ENCODE measurements around the gene NR1I3. TPM values are rescaled to one million over a fixed set of nuclear protein-coding genes. Genes with fewer than 3 reads are reported as not detected.

The NR1I3 gene, protein sequence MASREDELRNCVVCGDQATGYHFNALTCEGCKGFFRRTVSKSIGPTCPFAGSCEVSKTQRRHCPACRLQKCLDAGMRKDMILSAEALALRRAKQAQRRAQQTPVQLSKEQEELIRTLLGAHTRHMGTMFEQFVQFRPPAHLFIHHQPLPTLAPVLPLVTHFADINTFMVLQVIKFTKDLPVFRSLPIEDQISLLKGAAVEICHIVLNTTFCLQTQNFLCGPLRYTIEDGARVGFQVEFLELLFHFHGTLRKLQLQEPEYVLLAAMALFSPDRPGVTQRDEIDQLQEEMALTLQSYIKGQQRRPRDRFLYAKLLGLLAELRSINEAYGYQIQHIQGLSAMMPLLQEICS
- not detected in 2 replicates for total RNA-seq

DNA sequence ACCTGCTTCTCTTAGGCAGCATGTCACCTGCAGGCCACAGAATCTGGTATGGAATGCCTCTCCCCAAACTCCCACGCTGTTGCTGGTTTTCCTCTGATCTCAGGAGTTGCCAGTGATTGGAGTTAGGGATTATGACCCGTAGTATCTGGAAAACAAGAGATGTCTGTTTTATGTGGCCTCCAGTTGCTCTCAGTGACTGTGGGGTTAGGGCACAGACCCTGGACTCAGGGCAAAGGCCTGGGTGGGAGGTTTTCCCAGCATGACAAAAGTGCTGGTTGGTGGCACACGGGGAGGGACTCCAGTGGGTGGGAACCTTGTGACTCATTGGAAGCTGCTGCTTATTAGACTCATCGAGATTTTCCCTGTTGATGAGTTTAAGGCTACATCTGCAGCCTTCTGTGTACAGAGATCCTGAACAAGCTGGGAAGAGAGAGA, at the start of gene NR1I3:
Gene NR1I3, minus strand, starts transcription at position 165 of the 435 bp plus-strand sequence. CDS start 1,638 bp downstream, outside the sequence.

DNA sequence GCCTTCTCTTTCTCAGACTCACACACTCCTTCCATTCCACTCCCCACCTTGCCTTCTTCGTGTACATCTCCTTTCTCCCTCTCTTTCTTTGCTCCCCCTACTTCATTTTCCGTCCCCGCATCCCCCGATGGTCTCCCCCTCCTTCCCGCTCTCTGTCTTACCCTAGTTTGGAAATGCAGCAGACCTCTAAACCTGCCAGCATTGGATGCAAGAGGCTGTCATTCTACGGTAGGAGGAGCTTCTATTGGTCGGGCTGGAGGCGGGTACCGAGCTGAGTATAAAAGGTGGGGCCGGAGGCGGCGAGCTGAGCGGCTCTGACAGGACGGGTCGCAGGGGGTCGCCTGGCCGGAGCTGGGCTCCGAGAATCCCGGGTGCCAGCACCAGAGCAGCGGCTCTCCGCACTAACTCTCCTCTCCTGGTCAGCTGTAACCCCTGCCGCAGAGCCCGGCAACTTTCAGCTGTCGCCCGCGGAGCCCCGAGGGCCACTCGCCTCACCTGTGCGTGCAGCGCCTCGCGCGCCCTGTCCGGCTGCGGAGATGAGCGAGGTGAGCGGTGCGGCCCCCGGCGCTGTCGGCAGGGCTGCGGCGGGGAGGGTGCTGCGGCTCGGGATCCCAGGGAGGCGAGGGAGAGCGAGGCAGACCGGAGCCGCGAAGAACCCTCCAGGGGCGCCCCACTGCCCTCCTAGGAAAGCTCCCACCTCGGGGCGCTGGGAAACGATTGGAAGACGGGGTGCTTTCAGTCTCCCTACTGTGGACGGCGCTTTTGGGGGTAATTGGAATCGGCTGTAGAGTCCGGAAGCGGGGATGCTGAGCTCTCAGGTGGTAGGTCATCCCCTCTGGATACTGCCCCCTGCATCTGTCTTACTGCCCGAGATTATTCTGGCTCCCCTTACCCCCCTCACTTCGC, 20.7 kb upstream of the NR1I3 start, which contains the start of gene PCP4L1:
Gene PCP4L1, plus strand, starts transcription at position 307 of the 906 bp plus-strand sequence. Its CDS starts 230 bp downstream, at position 537.

DNA sequence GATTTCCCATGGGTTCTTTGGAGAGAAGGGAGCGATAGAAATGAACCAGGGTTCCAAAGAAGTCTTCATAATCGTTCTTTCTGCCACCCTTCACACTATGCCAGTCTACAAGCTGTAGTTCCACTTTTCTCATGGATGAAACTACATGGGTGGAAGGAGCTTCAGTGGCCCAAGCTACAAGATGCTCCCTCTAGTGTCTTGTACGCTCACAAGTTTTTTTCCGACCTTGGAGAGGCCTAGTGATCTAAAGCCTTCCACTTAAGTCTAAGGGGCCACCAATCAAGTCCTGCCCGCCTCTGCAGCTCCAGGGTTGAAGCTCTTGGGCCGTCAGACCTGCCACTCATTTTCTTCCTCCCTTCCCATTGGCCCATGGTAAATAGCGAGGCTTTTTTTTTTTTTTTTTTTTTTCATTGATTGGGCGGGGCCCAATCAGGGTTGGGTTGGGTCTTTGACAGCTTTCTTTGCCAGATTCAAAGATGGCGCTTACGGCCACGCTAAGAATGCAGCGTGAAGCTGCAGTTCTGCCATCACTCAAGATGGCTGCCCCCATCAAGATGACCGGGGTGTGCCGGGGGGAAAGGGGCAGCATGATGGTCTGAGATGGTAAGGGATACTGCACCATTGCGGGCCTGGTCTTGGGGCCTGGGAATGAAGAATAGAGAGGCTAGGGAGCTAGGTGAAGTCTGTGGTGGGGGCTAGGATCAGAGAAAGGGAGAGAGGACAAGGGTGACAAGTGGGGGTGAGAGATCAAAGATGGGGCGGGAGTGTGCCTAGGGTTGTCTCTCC, 12.3 kb downstream of the NR1I3 start, which contains the start of gene TOMM40L:
Gene TOMM40L, plus strand, starts transcription at position 527 of the 786 bp plus-strand sequence. CDS start 430 bp downstream, outside the sequence.

DNA sequence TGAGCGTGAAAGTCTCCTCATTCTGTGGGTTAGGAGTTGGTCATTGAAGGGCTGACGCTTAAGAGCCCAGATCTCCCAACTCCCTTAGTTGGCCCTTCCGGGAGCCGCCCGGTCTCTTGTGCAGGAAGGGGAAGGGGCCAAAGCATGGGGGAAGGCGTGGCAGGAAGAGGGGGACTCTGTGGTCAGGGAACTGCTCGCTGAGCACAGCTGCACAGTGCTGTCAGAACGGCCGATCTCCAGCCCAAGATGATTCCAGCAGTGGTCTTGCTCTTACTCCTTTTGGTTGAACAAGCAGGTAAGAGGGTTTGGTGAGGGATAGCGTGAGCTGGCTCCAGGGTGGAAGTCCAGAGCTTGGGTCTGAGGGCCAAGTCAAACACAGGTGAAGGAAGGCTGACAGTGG, 22.9 kb downstream of the NR1I3 start, which contains the start of gene FCER1G:
Gene FCER1G, plus strand, starts transcription at position 220 of the 400 bp plus-strand sequence. Its CDS starts 27 bp downstream, at position 247.

DNA sequence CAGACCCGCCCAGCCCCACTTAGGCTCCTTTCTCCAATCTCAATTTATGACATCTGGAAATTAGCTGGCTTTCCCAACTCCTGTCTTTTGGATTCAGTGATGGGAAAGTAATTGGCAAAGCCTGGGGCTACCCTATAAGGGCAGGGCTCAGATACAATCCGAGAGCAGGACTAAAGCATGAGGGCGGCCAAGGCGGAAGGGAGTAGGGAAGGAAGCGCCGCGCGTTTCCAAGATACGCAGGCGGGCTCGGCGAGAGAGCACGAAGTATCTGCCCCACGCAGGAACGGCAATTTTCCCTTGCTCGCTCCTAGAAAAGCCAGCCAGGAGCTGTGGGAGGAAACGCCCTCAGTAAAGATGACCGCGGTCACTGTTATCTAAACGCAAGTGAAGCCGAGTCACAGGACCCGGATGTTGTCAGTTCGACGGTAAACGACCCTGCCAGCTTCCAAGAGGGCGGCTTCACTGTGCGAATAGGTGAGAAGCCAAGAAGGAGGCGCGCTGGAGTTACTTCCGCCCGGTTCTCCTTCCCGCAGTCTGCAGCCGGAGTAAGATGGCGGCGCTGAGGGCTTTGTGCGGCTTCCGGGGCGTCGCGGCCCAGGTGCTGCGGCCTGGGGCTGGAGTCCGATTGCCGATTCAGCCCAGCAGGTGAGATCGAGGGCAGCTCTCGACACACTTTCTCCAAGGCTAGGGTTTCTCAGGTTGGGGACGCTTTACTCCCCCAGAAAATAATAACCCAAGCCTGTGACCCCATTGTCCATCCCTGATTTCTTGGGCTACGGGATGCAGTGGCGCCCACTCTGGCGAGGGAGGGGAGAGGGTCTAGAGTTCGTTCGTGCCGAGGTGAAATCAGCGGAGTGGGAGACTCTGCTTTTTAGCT, 35.9 kb downstream of the NR1I3 start, which contains the start of gene NDUFS2:
Gene NDUFS2, plus strand, starts transcription at position 532 of the 877 bp plus-strand sequence. Its CDS starts 19 bp downstream, at position 551.

DNA sequence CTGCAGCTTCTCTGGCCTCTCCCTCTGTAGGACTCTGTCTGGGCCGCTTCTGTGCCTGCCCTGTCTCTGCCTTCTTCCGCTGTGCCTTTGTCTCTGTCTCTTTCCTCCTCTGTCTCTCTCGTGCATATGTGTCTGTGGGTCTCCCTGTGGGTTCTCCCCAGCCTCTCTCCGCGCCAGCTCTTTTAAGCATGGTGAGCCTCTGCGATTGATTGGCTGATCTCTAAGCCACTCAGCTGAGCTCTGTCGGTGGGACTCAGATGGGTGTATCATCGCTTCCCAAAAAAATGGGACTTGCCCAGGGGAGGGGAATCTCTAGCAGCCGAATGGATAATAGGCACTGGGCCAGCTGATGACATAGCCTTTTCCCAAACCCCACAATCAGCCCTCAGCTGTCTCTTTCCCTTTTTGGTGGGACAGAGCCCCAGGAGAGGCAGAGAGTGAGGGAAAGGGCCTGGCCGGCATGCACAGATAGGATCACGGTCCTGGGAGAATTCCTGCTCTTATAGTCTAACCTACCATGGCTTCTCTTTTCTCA, 39.0 kb downstream of the NR1I3 start, which contains the start of gene ADAMTS4:
Gene ADAMTS4, minus strand, starts transcription at position 158 of the 535 bp plus-strand sequence. CDS start 427 bp downstream, outside the sequence.

Other genes with a start within 250 kb of the NR1I3 start
- gene F11R, start 217.1 kb downstream of the NR1I3 start, total RNA-seq = 3.7 and 12.7 TPM in 2 replicates
- 5.7 and 6.7 TPM in 2 replicates for gene TSTD1, start 199.2 kb downstream of the NR1I3 start, total RNA-seq
- gene USF1, start 192.2 kb downstream of the NR1I3 start, total RNA-seq = 51.0 and 92.8 TPM in 2 replicates
- gene ARHGAP30, start 168.3 kb downstream of the NR1I3 start, total RNA-seq = under 0.01 TPM in 1 of 2 replicates, not detected in the other
- gene NECTIN4, start 148.6 kb downstream of the NR1I3 start, total RNA-seq = 1.1 and 2.6 TPM in 2 replicates
- 0.66 and 1.1 TPM in 2 replicates for gene KLHDC9, start 139.8 kb downstream of the NR1I3 start, total RNA-seq
- gene PFDN2, start 120.2 kb downstream of the NR1I3 start, total RNA-seq = 29.8 and 78.3 TPM in 2 replicates
- 23.2 and 34.6 TPM in 2 replicates for gene NIT1, start 120.1 kb downstream of the NR1I3 start, total RNA-seq
- gene DEDD, start 105.5 kb downstream of the NR1I3 start, total RNA-seq = 31.5 and 35.9 TPM in 2 replicates
- 66.7 and 120 TPM in 2 replicates for gene UFC1, start 84.2 kb downstream of the NR1I3 start, total RNA-seq
- gene USP21, start 78.7 kb downstream of the NR1I3 start, total RNA-seq = 10.7 and 12.0 TPM in 2 replicates
- 10.1 and 16.5 TPM in 2 replicates for gene PPOX, start 71.8 kb downstream of the NR1I3 start, total RNA-seq
- gene B4GALT3, start 60.7 kb downstream of the NR1I3 start, total RNA-seq = 33.9 and 34.1 TPM in 2 replicates
- gene ADAMTS4, start 39.1 kb downstream of the NR1I3 start, total RNA-seq = 4.2 and 27.5 TPM in 2 replicates
- gene NDUFS2, start 35.8 kb downstream of the NR1I3 start, total RNA-seq = 101 and 115 TPM in 2 replicates
- not detected in 2 replicates for gene FCER1G, start 22.9 kb downstream of the NR1I3 start, total RNA-seq
- gene APOA2, start 14.6 kb downstream of the NR1I3 start, total RNA-seq = not detected in 2 replicates
- gene TOMM40L, start 12.1 kb downstream of the NR1I3 start, total RNA-seq = 6.6 and 15.3 TPM in 2 replicates
- not detected in 2 replicates for gene PCP4L1, start 20.5 kb upstream of the NR1I3 start, total RNA-seq
- 0.44 and 1.1 TPM in 2 replicates for gene MPZ, start 71.8 kb upstream of the NR1I3 start, total RNA-seq
- 33.6 and 49.0 TPM in 2 replicates for gene SDHC, start 76.2 kb upstream of the NR1I3 start, total RNA-seq
- gene CFAP126, start 129.7 kb upstream of the NR1I3 start, total RNA-seq = not detected in 2 replicates

All from placental pericyte (primary cell).